ENCODE measurements around the gene CTNNA1.
A peak's percentile ranks its signal among the peaks of the same experiment; 100 is the strongest.

Gene CTNNA1

DNA sequence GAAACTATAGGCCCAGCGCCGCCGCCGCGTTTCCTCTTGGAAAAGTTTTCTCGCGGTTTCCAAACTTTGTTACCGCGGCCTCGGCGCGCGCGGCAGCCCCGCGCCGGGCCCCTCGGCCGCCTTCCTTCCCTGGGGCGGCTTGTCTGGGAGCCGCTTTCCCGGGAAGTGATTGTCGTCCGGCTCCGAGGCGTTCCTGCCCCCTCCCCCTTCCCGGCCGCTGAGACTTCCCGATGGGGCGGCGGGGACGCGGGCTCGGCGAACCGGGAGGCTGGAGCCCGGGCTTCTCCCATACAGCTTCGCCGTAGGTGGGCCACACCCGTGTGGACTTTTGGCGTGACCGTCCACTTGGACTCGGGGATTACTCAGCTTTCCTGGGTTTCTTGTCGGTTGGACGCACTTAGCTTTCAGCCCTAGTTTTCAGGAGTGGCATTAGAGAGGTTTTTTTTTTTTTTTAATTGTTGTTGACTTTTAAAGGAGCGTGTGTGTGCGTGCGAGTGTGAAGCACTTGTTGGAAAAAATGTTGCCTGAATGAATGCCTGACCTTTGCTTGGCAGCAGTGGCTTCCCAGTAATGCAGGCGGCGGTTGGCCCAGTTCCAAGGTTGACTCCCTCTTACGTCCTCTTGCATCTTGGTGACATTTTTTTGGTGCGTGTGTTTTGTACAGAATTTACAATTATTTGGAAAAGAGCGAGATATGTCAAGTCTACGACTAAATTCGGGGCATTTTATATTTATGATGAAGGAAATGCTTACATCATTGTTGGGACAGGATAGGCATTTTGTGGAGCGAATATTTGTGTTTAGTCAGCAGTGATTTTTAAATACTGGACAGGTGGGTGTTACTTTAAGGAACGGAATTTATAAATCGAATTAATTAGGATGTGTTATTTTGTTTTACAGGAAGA is 821 bp downstream of the CTNNA1 start (continued):
- TF ChIP-seq, protein P1, sequence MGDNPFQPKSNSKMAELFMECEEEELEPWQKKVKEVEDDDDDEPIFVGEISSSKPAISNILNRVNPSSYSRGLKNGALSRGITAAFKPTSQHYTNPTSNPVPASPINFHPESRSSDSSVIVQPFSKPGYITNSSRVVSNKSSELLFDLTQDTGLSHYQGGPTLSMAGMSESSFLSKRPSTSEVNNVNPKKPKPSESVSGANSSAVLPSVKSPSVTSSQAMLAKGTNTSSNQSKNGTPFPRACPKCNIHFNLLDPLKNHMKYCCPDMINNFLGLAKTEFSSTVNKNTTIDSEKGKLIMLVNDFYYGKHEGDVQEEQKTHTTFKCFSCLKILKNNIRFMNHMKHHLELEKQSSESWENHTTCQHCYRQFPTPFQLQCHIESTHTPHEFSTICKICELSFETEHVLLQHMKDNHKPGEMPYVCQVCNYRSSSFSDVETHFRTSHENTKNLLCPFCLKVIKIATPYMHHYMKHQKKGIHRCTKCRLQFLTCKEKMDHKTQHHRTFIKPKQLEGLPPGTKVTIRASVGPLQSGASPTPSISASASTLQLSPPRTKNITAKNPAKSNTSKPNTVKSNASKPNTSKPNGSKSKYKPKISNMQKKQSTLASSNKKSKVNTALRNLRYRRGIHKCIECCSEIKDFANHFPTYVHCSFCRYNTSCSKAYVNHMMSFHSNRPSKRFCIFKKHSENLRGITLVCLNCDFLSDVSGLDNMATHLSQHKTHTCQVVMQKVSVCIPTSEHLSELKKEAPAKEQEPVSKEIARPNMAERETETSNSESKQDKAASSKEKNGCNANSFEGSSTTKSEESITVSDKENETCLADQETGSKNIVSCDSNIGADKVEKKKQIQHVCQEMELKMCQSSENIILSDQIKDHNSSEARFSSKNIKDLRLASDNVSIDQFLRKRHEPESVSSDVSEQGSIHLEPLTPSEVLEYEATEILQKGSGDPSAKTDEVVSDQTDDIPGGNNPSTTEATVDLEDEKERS (tag by site-specific recombination; IDR thresholded peaks at IDR 0.05), result no peak
- TF ChIP-seq, protein P2, sequence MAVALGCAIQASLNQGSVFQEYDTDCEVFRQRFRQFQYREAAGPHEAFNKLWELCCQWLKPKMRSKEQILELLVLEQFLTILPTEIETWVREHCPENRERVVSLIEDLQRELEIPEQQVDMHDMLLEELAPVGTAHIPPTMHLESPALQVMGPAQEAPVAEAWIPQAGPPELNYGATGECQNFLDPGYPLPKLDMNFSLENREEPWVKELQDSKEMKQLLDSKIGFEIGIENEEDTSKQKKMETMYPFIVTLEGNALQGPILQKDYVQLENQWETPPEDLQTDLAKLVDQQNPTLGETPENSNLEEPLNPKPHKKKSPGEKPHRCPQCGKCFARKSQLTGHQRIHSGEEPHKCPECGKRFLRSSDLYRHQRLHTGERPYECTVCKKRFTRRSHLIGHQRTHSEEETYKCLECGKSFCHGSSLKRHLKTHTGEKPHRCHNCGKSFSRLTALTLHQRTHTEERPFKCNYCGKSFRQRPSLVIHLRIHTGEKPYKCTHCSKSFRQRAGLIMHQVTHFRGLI (tag by site-specific recombination; IDR thresholded peaks at IDR 0.05), result no peak; the same call in 1 of the 2 replicates
- TF ChIP-seq BCL11A (tag by site-specific recombination; IDR thresholded peaks at IDR 0.05; ENCODE audit: low read depth) (peak; percentile 69), ZNF596 (tag by site-specific recombination; IDR thresholded peaks at IDR 0.05) (no peak), ZNF830 (tag by site-specific recombination; IDR thresholded peaks at IDR 0.05; ENCODE audit: low read depth) (no peak), ZNF302 (tag by site-specific recombination; IDR thresholded peaks at IDR 0.05; ENCODE audit: low read depth) (no peak), ZNF138 (tag by site-specific recombination; IDR thresholded peaks at IDR 0.05; ENCODE audit: borderline replicate concordance) (no peak), ZNF157 (tag by site-specific recombination; IDR thresholded peaks at IDR 0.05) (no peak), ZFP3 (tag by site-specific recombination; IDR thresholded peaks at IDR 0.05; ENCODE audit: low read depth) (no peak), HOXC10 (CRISPR knock-in tag; IDR thresholded peaks at IDR 0.05) (no peak), ZNF211 (tag by site-specific recombination; IDR thresholded peaks at IDR 0.05; ENCODE audit: low read depth) (no peak), ZNF626 (tag by site-specific recombination; IDR thresholded peaks at IDR 0.05) (no peak), ZBTB20 (tag by site-specific recombination; IDR thresholded peaks at IDR 0.05) (peak; percentile 86), ZNF548 (tag by site-specific recombination; IDR thresholded peaks at IDR 0.05) (no peak), KLF1 (tag by site-specific recombination; IDR thresholded peaks at IDR 0.05) (peak; percentile 89), ZNF391 (tag by site-specific recombination; IDR thresholded peaks at IDR 0.05; ENCODE audit: borderline replicate concordance, low read depth) (peak; percentile 81; the same call in 1 of the 2 replicates), ZNF48 (tag by site-specific recombination; IDR thresholded peaks at IDR 0.05) (no peak), ZNF677 (tag by site-specific recombination; IDR thresholded peaks at IDR 0.05) (no peak), ZNF184 (tag by site-specific recombination; IDR thresholded peaks at IDR 0.05) (peak; percentile 27; the same call in 1 of the 2 replicates), ZNF747 (tag by site-specific recombination; IDR thresholded peaks at IDR 0.05) (no peak), KLF7 (tag by site-specific recombination; IDR thresholded peaks at IDR 0.05; ENCODE audit: borderline replicate concordance) (0 out of 2 replicates have a peak, but pooled peaks have one; percentile 24)
- TF ChIP-seq, protein P3, sequence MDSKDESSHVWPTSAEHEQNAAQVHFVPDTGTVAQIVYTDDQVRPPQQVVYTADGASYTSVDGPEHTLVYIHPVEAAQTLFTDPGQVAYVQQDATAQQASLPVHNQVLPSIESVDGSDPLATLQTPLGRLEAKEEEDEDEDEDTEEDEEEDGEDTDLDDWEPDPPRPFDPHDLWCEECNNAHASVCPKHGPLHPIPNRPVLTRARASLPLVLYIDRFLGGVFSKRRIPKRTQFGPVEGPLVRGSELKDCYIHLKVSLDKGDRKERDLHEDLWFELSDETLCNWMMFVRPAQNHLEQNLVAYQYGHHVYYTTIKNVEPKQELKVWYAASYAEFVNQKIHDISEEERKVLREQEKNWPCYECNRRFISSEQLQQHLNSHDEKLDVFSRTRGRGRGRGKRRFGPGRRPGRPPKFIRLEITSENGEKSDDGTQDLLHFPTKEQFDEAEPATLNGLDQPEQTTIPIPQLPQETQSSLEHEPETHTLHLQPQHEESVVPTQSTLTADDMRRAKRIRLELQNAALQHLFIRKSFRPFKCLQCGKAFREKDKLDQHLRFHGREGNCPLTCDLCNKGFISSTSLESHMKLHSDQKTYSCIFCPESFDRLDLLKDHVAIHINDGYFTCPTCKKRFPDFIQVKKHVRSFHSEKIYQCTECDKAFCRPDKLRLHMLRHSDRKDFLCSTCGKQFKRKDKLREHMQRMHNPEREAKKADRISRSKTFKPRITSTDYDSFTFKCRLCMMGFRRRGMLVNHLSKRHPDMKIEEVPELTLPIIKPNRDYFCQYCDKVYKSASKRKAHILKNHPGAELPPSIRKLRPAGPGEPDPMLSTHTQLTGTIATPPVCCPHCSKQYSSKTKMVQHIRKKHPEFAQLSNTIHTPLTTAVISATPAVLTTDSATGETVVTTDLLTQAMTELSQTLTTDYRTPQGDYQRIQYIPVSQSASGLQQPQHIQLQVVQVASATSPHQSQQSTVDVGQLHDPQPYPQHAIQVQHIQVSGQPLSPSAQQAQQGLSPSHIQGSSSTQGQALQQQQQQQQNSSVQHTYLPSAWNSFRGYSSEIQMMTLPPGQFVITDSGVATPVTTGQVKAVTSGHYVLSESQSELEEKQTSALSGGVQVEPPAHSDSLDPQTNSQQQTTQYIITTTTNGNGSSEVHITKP (tag by site-specific recombination; IDR thresholded peaks at IDR 0.05), result peak; percentile 89
- TF ChIP-seq, protein P4, sequence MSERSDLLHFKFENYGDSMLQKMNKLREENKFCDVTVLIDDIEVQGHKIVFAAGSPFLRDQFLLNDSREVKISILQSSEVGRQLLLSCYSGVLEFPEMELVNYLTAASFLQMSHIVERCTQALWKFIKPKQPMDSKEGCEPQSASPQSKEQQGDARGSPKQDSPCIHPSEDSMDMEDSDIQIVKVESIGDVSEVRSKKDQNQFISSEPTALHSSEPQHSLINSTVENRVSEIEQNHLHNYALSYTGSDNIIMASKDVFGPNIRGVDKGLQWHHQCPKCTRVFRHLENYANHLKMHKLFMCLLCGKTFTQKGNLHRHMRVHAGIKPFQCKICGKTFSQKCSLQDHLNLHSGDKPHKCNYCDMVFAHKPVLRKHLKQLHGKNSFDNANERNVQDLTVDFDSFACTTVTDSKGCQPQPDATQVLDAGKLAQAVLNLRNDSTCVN (tag by site-specific recombination; optimal IDR thresholded peaks at IDR 0.05), result peak; percentile 75
- TF ChIP-seq, protein P5, sequence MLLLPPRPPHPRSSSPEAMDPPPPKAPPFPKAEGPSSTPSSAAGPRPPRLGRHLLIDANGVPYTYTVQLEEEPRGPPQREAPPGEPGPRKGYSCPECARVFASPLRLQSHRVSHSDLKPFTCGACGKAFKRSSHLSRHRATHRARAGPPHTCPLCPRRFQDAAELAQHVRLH (tag by site-specific recombination; IDR thresholded peaks at IDR 0.05), result no peak
- TF ChIP-seq, protein P6, sequence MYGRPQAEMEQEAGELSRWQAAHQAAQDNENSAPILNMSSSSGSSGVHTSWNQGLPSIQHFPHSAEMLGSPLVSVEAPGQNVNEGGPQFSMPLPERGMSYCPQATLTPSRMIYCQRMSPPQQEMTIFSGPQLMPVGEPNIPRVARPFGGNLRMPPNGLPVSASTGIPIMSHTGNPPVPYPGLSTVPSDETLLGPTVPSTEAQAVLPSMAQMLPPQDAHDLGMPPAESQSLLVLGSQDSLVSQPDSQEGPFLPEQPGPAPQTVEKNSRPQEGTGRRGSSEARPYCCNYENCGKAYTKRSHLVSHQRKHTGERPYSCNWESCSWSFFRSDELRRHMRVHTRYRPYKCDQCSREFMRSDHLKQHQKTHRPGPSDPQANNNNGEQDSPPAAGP (tag by site-specific recombination; IDR thresholded peaks at IDR 0.05), result peak; percentile 91
- TF ChIP-seq, protein P7, sequence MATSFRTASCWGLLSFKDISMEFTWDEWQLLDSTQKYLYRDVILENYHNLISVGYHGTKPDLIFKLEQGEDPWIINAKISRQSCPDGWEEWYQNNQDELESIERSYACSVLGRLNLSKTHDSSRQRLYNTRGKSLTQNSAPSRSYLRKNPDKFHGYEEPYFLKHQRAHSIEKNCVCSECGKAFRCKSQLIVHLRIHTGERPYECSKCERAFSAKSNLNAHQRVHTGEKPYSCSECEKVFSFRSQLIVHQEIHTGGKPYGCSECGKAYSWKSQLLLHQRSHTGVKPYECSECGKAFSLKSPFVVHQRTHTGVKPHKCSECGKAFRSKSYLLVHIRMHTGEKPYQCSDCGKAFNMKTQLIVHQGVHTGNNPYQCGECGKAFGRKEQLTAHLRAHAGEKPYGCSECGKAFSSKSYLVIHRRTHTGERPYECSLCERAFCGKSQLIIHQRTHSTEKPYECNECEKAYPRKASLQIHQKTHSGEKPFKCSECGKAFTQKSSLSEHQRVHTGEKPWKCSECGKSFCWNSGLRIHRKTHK (tag by site-specific recombination; IDR thresholded peaks at IDR 0.05), result no peak

Data from HEK293 (cell line).